PC-9 (cell line): Measurements from ENCODE around the gene MYOG. TPM values are rescaled to one million over a fixed set of nuclear protein-coding genes. Genes with fewer than 3 reads are reported as not detected.

Experiments used
- BruUV-seq: library from RNA; stranded (reverse); fragments of 400-500 nt; replicated peaks from 2 replicates; lab custom pipeline; 2021; lab: Mats Ljungman, UMichigan
- CTCF ChIA-PET: fragments of 300-600 bp; sonication (Branson Sonifier 250); formaldehyde crosslinking; loops from one replicate; lab custom pipeline; 2022; ENCODE audit warnings: antibody characterized with exemption; lab: Charles Lee
- POLR2A ChIA-PET: fragments of 300-600 bp; sonication (Branson Sonifier 250); formaldehyde crosslinking; loops from one replicate; lab custom pipeline; 2022; ENCODE audit warnings: antibody characterized with exemption; ENCODE audit not compliant: unreplicated experiment; lab: Charles Lee
- DNase-seq, 2 experiments: peaks; one replicate each; pipeline versions ENCODE4 v3.0.0 to v3.0.0-alpha.2; 2015 to 2022; ENCODE audit warnings: mixed read lengths in 1 of 2
- H2AFZ ChIP-seq: fragments of 200-600 bp; sonication (generic); 2 replicates; pipeline ENCODE4 v1.8.1; 2017; ENCODE audit warnings: antibody characterized with exemption
- H3F3A ChIP-seq: fragments of 200-600 bp; sonication (generic); 2 replicates; pipeline ENCODE4 v1.8.1; 2017; ENCODE audit warnings: antibody characterized with exemption, mild to moderate bottlenecking, low read depth; ENCODE audit not compliant: insufficient read depth
- H3K27ac ChIP-seq: fragments of 200-600 bp; sonication (generic); 2 replicates; pipeline ENCODE4 v1.6.1; 2016; ENCODE audit warnings: mixed run types
- H3K27me3 ChIP-seq: fragments of 200-600 bp; sonication (generic); 2 replicates; pipeline ENCODE4 v1.6.1; 2016; ENCODE audit warnings: low read depth, mixed run types; ENCODE audit not compliant: insufficient read depth
- H3K36me3 ChIP-seq: fragments of 200-600 bp; sonication (generic); 2 replicates; pipeline ENCODE4 v1.6.1; 2016; ENCODE audit warnings: low read depth, mixed run types
- H3K4me1 ChIP-seq: fragments of 200-600 bp; sonication (generic); replicated peaks from 2 replicates; pipeline ENCODE4 v1.6.1; 2016; ENCODE audit warnings: mixed run types; ENCODE audit not compliant: insufficient read depth
- H3K4me2 ChIP-seq: fragments of 200-600 bp; sonication (generic); 2 replicates; pipeline ENCODE4 v1.6.1; 2017; ENCODE audit warnings: mixed run types
- H3K4me3 ChIP-seq: fragments of 200-600 bp; sonication (generic); 2 replicates; pipeline ENCODE4 v1.6.1; 2016; ENCODE audit warnings: mixed run types
- H3K79me2 ChIP-seq: fragments of 200-600 bp; sonication (generic); 2 replicates; pipeline ENCODE4 v1.6.1; 2017; ENCODE audit warnings: low read depth, mixed run types
- H3K9me2 ChIP-seq: fragments of 200-600 bp; sonication (generic); 2 replicates; pipeline ENCODE4 v1.8.1; 2017; ENCODE audit warnings: mild to moderate bottlenecking; ENCODE audit not compliant: insufficient read depth
- H3K9me3 ChIP-seq: fragments of 200-600 bp; sonication (generic); 2 replicates; pipeline ENCODE4 v1.8.1; 2016; ENCODE audit warnings: low read depth; ENCODE audit not compliant: insufficient read depth
- H4K20me1 ChIP-seq: fragments of 200-600 bp; sonication (generic); 2 replicates; pipeline ENCODE4 v1.8.1; 2017; ENCODE audit not compliant: insufficient read depth
- CTCF ChIP-seq: fragments of 200-600 bp; sonication (generic); conservative IDR thresholded peaks from 2 replicates; pipeline ENCODE4 v1.6.1; 2017; ENCODE audit warnings: mixed run types, antibody characterized with exemption, mild to moderate bottlenecking, moderate library complexity
- EZH2 ChIP-seq: fragments of 200-600 bp; sonication (generic); IDR thresholded peaks from 2 replicates; pipeline ENCODE4 v1.8.0; 2017; ENCODE audit warnings: antibody characterized with exemption, low read depth
- intact Hi-C: fragments of 100-400 bp; cut with micrococcal nuclease; formaldehyde crosslinking; loops from one replicate; pipeline ENCODE4 v1.10.0; 2022; ENCODE audit not compliant: unreplicated experiment
- total RNA-seq: library from RNA; stranded (reverse); gene quantifications from 2 replicates; pipeline ENCODE4 v1.2.3, GENCODE V29; 2021

Gene MYOG
- total RNA-seq, 1 experiment from 2014 or later = not detected

GRCh38 chr1:203073469-203073868, 12.3 kb downstream of the MYOG start:
- Histone ChIP-seq H3K9me2 (no peaks in the 10 kb centered on the region), H3K36me3 (no peaks in the 10 kb centered on the region), H3K27me3 (peaks cover 11% of the 10 kb centered on the region; the same call in 1 of the 2 replicates), H3K27ac (no peak overlapping the region), H2AFZ (no peak overlapping the region), H3K79me2 (no peaks in the 10 kb centered on the region), H3K4me3 (no peak overlapping the region), H3K9me3 (no peaks in the 10 kb centered on the region), H4K20me1 (no peaks in the 10 kb centered on the region), H3F3A (no peaks in the 10 kb centered on the region), H3K4me1 (no peaks in the 10 kb centered on the region), H3K4me2 (no peak overlapping the region)
- TF ChIP-seq CTCF = no peak
- TF ChIP-seq EZH2 = no peak
- DNase-seq = no peak
- no TSS peak for BruUV-seq
- POLR2A ChIA-PET = no interaction called here
- intact Hi-C loops = no loop called here
- CTCF ChIA-PET = no interaction called here

- ChIA-PET POLR2A (no interaction called here), CTCF (interaction anchor here (0.6 kb wide), 1 partner anchor 420 kb away, joined by 3 read pairs; no protein-coding TSS in a partner anchor)
- no peaks in the 10 kb centered on the region for H3K36me3 ChIP-seq
- no peaks in the 10 kb centered on the region for H3K4me1 ChIP-seq
- H3K79me2 ChIP-seq = no peaks in the 10 kb centered on the region
- no TSS peak for BruUV-seq
- intact Hi-C loops = no loop called here
- H3F3A ChIP-seq = no peaks in the 10 kb centered on the region
- H3K9me3 ChIP-seq = no peaks in the 10 kb centered on the region
- H3K9me2 ChIP-seq = no peaks in the 10 kb centered on the region
- no peak overlapping the region for H3K4me2 ChIP-seq
- H4K20me1 ChIP-seq = no peaks in the 10 kb centered on the region
- H3K27ac ChIP-seq = no peak overlapping the region
- no peak for TF ChIP-seq EZH2
- TF ChIP-seq CTCF = no peak
- H3K27me3 ChIP-seq = peaks cover 11% of the 10 kb centered on the region; the same call in 1 of the 2 replicates
- no peak overlapping the region for H2AFZ ChIP-seq
- DNase-seq = no peak
- H3K4me3 ChIP-seq = no peak overlapping the region
These were observed 12.9 kb downstream of the MYOG start for GRCh38 chr1:203072911-203073310.

GRCh38 chr1:203072002-203072602, 13.7 kb downstream of the MYOG start:
- TF ChIP-seq EZH2 (no peak), CTCF (no peak)
- no peaks in the 10 kb centered on the region for H3K79me2 ChIP-seq
- H3K27me3 ChIP-seq = peaks cover 7% of the 10 kb centered on the region; the same call in 1 of the 2 replicates
- DNase-seq = no peak
- no peaks in the 10 kb centered on the region for H3F3A ChIP-seq
- H3K9me3 ChIP-seq = no peaks in the 10 kb centered on the region
- H3K4me3 ChIP-seq = no peak overlapping the region
- no peaks in the 10 kb centered on the region for H4K20me1 ChIP-seq
- H3K4me1 ChIP-seq = no peaks in the 10 kb centered on the region
- no TSS peak for BruUV-seq
- intact Hi-C loops = no loop called here
- H3K27ac ChIP-seq = no peak overlapping the region
- no peaks in the 10 kb centered on the region for H3K9me2 ChIP-seq
- CTCF ChIA-PET = no interaction called here
- H3K36me3 ChIP-seq = no peaks in the 10 kb centered on the region
- H2AFZ ChIP-seq = no peak overlapping the region
- POLR2A ChIA-PET = interaction anchor here (0.6 kb wide), 1 partner anchor 401 kb away, joined by 3 read pairs; no protein-coding TSS in a partner anchor
- H3K4me2 ChIP-seq = no peak overlapping the region
